Stimulated activated CD4-positive, alpha-beta T cell treated with anti-CD3 and anti-CD28 coated beads, Interleukin-12 subunit alpha, Interleukin-12 subunit beta, amount 100 ng/mL, for 4 hours (primary cell): ENCODE results near the gene TGFBR1.
A peak's percentile ranks its signal among the peaks of the same experiment; 100 is the strongest.

Source experiments
- DNase-seq: peaks from one replicate; pipeline ENCODE4 v3.0.0-alpha.2; 2020

The TGFBR1 gene

DNA sequence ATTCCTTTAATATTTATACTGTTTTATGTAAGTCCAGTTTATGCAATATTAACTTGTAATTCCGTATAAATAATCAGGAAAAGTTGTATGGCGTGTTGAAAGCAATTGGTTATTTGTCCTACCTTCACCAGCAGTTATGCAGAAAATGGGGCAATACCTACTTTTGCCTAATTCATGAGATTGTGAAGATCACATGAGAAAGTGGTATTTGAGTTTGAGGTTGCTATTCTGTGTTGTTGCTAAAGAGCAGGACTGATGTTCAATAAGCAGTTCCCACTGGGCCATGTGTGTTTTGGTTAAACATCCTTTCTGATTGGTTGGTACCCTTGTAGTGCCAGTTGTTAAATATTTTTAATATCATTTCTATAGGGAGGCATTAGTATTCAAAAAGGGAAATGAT lies 3.2 kb downstream of the TGFBR1 start:
- no peak for DNase-seq

DNA sequence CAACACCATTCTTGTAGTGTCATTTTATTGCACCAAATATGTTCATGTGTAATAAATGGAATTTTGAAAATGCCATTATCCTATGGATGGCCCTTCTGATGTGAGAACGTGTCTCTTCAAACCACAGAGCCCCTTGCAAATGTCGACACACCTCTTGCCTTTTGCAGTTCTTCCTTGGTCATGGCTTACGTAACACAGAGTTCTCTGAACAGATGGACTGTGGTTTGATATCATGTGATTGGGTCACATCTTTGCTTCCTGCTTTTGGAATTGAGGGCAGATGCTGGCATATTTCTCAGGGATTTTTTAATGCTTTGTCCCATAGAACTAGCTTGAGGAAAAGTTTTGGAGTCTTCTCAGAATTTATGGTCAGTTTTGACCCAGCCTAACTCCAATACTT lies 4.6 kb downstream of the TGFBR1 start:
- DNase-seq, result no peak

DNA sequence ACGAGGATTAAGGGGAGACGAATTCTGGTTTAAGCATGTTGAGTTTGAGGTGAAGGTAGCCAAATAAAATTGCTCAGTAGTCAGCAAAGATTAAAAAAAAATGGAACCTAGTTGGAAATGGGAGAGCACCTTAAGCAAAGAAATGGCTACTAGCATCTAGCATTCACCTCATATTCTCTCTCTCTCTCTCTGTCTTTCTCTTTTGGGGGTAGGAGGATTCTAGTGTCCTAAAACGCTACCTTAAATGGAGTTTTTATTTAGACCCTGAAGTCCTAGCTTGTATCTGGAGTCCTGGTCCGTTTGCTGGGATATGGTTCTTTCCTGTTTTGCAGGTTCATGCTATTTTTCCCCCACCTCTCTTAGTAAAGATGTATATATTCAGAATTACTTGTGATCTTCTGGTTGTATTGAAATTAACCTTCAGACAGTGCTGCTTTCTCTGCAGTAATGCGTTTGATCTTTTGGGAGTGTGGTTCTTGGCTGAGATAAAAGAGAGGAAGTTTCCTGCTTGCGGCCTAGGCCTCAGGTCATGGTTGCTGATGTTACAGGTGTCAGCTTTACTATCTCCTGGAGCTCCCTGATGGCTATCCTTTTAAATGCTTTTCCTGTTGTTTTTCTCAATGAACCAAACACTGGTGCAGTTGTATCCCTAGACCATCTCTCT lies 8.0 kb downstream of the TGFBR1 start:
- no peak for DNase-seq

DNA sequence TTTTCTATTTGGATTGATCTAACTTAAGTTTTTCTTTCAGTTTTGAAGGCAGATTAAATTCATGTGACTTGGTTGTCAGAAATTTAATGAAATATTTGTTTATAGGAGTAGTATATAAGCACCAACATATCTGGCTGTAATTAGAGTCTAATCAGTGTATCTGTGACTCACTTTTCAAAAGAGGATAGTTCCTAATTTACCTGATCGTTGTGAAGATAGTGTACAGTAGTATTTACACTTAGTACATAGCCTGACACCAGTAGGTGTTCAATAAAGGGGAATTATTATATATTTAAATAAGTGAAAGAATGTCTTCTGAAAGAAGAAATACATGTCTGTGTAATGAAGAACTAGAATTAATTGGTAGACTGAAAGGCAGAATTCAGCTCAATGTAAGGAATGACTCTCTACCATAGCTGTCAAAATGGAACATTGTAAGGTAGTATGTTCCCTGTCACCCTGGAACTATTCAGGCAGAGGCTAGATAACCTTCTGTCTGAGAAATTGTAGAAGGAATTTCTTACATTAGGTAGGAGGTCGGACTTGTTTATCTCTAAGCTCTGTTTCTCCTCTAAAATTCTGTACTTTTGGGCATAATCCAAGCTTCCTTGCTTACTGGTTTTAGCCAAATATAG lies 8.6 kb downstream of the TGFBR1 start:
- DNase-seq, result no peak

DNA sequence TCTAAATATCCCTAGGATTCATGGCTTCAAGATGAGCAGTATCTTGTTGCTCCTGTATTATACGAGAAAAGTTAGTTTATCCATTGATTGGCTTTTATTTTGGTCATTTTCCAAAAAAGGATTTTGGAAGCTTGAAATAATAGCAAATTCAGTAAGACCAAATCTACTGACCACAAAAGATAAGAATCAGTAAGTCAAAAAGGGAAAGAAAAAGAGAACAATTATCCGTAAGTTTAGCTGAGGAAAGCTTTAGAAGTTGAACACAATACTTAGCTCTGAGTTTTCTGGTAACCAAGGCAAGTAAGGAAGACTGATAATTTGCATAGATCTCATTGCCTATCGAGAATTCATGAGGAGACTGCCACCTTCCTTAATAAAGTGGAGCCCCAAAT lies 9.1 kb downstream of the TGFBR1 start:
- DNase-seq, result no peak

DNA sequence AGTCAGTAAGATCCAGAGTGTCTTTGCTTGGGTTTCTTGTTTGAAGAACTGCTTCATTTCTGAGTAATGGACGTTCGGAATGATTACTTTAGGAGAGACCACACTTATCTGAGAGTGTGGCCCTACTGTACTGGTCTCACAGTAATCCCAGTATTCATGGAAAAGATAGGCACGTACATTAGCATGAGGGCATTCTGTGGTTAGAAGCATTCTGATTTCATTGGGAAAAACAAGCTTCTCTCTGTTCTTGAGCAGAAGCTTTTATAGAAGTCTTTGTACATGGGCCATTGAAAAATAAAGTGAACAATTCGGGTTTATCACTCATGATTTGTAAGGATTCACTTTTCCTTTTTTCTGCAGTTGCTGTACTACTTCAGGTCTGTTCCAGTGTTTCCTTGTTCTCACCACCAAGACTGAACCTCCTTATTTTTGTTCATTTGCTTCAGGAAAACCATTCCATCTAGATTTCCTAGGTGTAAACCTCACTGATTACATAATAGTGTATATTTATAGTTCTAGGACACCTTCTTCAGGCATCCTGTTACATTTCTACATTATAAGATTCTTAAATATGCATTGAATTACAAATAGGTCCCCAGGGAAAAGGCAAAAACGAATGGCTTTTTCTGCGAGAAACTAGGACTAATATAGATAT lies 10.1 kb downstream of the TGFBR1 start:
- no peak for DNase-seq

DNA sequence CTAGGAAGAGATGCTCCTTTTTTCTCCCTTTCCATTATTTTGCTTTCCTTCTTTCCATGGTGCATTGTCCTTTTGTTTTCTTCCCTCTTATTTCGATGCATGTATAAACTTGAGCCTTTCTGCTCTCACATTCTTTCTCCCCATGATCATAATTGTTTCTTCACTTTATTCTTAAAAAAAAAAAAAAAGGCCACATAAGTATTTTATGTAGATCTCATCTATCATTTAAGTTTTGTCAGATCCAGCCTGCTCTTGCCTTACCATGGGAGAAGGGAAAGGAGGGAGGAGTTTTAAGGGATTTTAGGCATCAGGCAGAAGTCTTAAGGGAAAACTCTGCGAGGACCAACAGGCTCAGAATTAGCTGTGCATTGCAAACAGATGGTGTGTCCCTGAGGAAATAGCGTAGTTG lies 11.1 kb downstream of the TGFBR1 start:
- DNase-seq, result no peak

DNA sequence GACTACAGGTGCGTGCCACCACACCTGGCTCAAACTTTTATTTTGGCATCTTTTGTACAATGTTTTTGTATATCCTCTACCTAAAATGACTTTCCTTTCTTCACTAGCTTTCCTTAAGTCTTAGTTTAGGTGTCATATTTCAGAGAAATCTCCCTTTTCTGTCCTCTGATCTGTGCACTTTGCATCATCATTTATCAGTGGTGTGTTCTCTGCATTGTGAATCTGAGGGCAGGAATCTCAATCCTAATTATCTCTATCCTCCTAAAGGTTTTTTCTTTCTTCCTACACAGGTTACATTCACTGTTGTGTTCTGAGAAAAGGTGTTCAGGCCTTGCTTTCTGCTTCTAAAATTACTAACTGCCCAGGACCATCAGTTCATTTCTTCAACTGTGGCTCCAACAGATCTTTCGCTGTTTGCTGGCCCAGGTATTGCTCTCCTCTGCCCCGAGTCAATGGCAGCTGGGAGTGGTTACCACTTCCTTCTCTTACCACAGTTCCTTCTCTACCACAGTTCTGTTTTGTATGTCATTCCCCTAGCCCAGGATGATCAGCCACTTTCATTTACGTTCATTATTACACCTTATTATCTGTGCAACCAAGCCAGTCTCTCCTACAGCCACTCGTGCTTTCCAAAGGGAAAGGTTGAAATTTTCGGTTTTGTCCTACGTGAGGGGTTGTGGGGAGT lies 14.0 kb downstream of the TGFBR1 start:
- peak; percentile 11 for DNase-seq

DNA sequence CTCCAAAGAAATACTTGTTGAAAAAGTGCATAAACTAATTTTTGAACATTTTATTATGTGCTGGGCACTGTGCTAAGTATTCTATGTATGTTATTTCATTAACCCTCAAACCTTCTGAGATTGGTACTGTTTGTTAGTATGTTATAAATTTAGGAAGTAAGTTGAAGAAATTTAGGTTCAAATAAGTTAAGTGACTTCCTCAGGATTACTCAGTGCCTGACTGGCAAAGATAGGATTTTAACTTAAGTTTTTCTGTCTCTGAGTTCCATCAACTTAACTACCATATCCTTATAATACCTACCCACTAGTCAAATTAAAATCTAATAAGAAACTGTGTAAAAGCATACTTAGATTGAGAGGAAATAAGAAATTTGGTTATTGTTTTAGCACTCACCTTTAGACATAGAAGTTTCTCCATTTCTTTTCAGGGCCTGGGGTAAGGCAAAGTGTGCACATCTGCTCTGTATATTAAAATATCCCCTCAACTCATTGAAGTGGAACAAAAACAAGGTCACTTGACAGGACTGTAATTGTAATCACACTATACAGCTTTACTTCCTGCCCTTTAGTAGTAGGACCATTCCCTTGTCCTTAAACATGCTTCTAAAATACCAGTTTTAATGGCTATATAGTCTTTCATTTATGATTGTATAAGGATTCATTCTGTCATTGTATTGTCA lies 15.2 kb downstream of the TGFBR1 start:
- DNase-seq, result no peak

DNA sequence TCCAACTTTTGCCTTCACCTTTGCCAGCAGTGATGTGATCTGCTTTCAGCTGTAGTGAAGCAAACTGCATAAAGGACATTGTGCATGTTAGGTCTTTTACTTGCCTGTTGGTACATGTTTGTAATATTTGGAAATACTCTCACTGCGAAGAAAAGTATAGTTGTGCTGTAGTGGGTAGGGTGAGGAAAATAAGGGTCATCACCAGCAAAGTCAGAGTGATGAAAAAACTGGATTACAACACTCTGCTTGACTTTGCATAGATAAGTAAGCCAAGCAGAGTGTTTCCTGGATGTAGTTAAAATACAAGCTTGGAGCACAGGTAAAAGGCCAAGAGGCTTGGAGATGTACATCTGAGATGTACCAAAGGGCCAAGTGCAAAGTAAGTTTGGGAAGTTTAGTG lies 16.7 kb downstream of the TGFBR1 start:
- no peak for DNase-seq

DNA sequence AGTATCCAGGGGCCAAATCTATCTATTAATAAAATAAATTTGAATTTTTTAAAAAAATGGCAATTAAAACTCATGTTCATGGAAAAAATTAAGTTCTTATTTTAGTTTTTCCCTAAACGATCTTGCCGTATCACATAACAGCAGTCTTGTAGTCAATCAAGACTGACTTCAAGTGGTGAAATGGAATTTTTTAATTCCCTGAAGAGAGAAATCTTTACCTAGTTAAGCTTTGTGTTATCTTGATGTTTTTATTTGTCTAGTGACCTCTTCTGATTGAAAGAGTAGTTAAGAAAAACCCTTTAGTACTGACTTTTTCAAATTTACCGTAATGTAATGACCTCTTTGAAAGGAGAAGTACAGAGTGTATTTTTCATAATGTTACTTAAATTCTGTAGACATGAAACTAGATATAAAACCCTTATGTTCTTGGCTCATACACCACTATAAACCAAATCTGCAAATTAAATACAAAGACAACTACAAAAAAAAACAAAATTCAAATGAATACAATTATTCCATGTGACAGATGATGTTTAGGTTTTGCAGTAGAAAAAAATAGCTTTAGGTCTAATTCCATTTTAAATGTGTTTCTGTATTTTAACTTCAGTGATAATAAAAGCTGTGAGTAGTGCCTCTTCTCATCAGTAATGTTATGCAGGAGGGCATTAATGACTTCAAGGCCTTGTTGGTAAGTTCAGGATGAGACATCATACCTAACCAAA lies 19.8 kb downstream of the TGFBR1 start:
- DNase-seq, result no peak

DNA sequence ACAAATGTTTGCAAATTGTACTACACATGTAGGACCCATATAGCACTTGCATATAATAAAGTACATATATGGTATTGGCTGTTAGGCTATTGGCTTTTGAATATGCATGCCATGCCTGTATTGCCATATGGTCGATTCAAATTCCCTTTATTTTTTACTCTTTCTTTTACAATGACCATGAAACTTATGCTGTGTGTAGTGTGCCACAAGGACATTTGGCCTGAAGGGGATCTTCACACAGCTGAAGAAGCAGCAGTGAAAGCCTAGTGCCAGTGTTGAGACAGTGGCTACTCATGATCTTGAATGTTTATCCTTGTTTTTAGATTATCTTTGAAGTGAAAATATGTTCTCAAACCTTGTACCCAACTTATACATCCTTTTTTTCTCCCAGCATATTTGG lies 20.5 kb downstream of the TGFBR1 start:
- no peak for DNase-seq

DNA sequence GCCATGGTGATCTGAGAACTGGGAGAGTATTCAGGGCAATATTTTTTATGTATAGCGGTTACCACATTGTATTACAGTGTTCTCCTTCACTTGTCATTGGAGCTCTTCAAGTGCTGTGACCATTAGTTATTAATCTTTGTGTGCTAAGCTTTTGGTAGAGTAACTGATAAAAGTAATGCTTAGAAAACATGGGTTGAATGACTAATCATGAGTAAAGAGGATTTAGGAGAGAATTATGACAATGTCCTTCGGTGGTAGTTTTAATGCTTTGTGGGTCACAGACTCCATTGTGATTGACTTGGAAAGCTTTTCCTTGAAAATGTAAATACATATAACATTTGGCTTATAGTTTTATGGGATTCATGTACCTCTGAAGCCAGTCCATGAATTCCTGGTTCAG lies 21.4 kb downstream of the TGFBR1 start:
- DNase-seq, result no peak

DNA sequence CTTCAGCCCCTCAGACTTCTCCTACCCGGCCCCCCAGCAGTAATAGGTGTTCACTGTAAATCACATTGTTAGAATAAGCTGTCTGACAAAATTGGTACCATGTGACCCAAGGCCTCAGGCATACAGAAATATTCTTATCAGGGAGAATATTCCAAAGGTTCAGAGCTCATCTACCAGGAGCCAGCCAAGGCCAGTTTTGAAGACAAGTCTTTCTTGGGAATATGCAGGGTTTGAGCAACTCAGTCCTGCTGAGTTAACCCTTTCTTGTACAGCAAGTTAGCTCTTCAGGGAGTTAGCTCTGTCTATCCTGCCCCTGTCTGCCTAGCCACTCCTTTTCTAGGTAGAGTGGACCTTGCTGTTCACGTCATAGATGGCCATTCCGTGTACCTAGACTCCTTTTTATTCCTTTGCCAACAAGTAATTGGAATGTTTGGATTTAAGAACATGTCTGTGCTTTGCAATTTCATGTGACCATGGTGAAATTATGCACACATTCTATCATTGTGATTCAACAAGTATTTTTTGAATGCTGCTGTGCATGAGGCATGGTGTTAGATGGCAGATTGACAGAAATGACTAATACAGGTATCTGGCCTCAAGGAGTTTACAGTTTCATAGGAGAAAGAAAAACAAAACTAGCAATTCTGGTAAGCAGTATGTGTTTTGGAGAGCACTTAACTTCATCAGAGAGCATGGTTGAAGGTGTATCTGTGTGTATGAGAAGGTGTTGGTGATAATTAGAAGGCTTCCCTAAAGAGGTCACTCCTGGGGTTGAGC lies 22.6 kb downstream of the TGFBR1 start:
- DNase-seq, result no peak

DNA sequence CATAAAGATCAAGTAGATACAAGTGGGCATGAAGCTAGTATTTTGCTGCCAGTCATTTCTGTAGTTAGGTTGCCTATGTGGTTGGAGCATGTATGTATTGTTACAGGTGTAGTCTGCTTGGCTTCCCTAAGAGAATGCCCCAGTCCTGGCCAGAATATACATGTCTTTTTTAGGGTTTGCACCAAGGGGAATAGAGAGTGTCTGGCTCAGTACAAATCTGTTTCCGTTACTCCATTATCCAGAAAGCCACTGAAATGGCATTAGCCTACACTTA lies 23.2 kb downstream of the TGFBR1 start:
- no peak for DNase-seq

DNA sequence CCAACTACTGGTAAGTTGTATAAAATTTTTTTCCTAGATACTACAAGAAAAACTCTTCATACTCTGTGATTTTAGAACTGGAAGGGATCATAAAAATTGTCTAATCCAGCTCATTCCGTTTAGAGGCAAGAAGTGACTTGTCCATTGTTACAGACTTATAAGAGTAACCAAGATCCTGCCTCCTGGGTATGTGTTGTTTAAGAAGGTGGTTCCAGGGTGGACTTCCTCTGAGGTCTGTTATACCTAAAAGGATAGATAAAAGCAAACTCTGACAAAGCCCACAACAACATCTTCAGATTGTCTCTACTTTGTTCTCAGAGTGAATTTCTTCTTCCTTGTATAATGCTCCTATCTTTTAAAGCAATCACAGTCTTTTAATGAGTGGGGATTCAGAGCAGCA lies 24.2 kb downstream of the TGFBR1 start:
- no peak for DNase-seq

DNA sequence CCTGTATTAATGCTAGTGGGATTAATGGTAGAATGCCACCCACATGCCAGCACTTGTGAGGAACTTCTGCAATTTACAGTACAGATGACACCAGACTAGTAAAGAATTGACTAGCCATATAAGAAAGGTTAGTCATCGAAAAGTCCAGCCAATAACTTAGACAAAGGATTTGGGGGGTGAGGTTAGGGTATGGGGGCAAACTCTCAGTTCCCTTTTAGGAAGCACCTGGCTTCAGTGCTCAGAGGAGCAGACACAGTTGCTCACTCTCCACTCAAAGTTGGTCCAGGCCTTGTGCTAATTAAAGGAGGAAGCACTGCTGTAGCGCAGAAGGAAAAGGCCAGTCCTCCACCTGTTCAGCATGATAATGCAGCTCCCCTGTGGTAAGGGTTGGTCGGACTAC lies 25.2 kb downstream of the TGFBR1 start:
- DNase-seq, result no peak

DNA sequence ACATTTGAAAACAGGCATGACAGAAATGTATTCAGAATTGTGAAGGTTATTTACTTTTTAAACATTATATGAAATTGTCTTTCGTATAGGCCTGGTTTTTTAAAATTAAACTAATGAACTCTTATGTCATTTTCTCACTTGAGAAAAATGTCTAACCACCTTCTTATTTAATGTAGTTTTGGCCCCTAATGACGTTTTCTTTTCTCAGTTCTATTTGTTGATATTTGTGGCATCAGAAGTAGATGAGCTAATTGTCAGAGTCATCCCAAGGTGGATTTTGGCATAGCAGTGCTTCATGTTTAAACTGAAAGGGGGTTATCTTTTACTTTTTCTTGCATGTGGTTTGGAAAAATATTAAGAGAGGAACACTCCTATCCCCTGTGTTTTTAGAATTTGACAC lies 28.2 kb downstream of the TGFBR1 start:
- no peak for DNase-seq

DNA sequence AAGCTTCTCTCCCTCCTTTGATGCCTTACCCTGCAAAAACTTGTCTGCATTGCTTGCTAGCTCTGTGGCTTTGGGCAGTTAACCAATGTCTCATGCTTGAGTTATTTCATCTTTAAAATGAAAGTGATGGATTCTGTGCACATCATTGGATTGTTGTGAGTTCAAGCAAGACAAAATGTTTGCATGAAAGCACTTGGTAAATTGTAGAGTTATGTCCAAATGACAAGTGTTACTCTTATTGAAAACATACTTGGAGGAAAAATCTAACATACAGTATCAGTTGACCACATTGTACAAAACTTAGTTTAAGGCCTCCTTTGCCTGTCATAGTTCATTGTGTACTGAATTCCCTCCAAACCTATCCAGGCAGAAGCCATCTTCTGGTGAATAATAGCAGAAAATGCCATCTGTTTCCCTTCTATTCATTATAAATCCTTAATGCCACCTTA lies 30.0 kb downstream of the TGFBR1 start:
- DNase-seq, result no peak

DNA sequence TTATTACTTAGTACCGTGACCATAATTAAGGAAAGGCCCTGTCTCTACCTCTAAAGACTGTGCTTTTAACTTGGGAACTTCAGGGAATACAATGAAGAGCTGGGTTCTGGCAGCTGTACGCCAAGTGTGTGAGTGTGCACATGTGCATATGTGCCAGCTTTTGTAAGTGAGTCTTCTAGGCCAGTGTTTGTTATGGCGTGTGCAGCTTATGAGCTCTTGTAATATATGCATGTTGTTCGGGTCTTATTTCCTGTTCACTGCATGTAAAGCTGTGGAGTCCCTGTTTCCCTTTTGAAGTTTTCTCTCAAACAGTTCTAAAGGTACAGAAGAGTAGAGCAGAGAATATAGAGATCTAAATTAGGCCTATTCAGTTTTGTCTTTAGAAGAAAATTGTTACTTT lies 30.5 kb downstream of the TGFBR1 start:
- no peak for DNase-seq

DNA sequence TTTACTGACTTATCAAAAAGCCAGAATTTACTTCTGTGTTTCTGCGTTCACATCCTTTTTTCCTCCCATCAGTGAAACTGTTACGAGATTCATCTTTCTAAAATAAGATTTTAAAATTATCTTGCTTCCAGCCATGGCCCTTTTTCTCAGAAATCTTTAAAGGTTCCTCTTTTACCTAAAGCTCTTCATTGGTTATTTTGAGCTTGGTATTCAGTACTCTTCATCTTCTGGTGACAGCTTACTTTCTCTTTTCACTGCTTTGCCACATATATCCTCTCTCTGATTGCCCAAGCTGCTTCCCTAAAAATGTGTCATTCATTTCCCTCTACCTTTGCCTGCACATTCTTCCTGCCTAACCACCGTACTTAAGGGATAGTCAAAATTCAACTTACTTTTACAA lies 32.3 kb downstream of the TGFBR1 start:
- no peak for DNase-seq

DNA sequence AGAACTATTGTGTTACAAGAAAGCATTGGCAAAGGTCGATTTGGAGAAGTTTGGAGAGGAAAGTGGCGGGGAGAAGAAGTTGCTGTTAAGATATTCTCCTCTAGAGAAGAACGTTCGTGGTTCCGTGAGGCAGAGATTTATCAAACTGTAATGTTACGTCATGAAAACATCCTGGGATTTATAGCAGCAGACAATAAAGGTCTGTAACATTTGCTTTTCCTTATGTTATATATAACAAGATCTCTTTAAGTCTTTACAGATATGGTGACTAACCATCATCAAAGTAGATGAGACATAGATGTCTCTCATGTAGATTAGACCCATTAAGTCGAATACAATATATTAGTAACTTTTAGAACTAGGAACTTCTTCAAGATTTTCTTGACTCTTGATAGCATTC lies 33.0 kb downstream of the TGFBR1 start:
- DNase-seq, result no peak
